GM13977 (cell line): ENCODE data around the gene WAC.

ENCODE experiments used
- DNase-seq: peaks from one replicate; pipeline ENCODE4 v3.0.0; 2012; ENCODE audit warnings: low spot score
- CTCF ChIP-seq: IDR thresholded peaks from 2 replicates; pipeline ENCODE4 v1.5.1; 2012; ENCODE audit warnings: mild to moderate bottlenecking, control low read depth; ENCODE audit not compliant: insufficient read depth; ENCODE audit errors: extremely low read depth, missing control alignments
- in situ Hi-C: fragments of 300-500 bp; cut with MboI; formaldehyde crosslinking; loops from one replicate; pipeline ENCODE4 v1.12.0; 2022; ENCODE audit warnings: low sequenced_read_pairs, low pct_unique_long_range_greater_than_20kb, mixed read lengths, inconsistent platforms; ENCODE audit not compliant: unreplicated experiment

The WAC gene

GRCh38 chr10:28545967-28546644, 13.2 kb downstream of the WAC start:
- in situ Hi-C loops = no loop called here
- no peak for DNase-seq
- no peak for TF ChIP-seq CTCF

GRCh38 chr10:28548781-28549498, 16.0 kb downstream of the WAC start:
- in situ Hi-C loops = no loop called here

GRCh38 chr10:28551086-28551485, 18.2 kb downstream of the WAC start:
- in situ Hi-C loops = no loop called here
- no peak for TF ChIP-seq CTCF
- DNase-seq = no peak

More at GRCh38 chr10:28548781-28549498, 16.0 kb downstream of the WAC start:
- no peak for TF ChIP-seq CTCF
- no peak for DNase-seq

- TF ChIP-seq CTCF = no peak
Measured at GRCh38 chr10:28552775-28553174, 19.9 kb downstream of the WAC start.

GRCh38 chr10:28554009-28554408, 21.1 kb downstream of the WAC start:
- TF ChIP-seq CTCF = no peak
- in situ Hi-C loops = no loop called here
- no peak for DNase-seq

More at GRCh38 chr10:28552775-28553174, 19.9 kb downstream of the WAC start:
- in situ Hi-C loops = no loop called here
- DNase-seq = no peak

GRCh38 chr10:28554952-28555351, 22.0 kb downstream of the WAC start:
- in situ Hi-C loops = no loop called here
- no peak for DNase-seq
- no peak for TF ChIP-seq CTCF
